ENCODE results near the gene PTMS.

PTMS gene

GRCh38 chr12:6775185-6776174 is 9.3 kb downstream of the PTMS start:
- peak; percentile 62 for FAIRE-seq
- no peak for TF ChIP-seq PAX5 (IDR thresholded peaks at IDR 0.05; ENCODE audit: insufficient read depth, low read length, severe bottlenecking)

DNA sequence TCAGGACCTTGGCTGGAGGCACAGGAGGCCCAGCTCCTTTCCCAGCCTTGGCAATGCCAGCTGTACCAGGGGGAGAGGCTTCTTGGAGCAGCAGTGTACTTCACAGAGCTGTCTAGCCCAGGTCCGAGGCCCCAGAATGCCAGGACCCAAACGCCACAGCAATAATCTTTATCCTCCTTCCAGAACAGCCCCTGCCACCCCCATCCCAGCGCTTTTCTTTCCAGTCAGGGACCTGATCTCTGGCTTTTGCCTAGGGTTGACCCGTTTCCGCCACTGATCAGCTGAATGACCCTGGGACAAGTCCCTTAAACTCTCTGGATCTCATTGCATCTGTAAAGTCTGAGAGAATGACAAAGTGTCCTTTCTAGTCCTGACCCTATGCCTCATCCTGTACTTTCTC is 11.2 kb downstream of the PTMS start:
- DNase-seq (ENCODE audit: insufficient read length, low spot score) (no peak), FAIRE-seq (peak; percentile 9)
- no peak for TF ChIP-seq SPI1 (IDR thresholded peaks at IDR 0.05; ENCODE audit: low read depth, low read length)
- TF ChIP-seq TAF1 (IDR thresholded peaks at IDR 0.05; ENCODE audit: low read depth, low read length): no peak
- TF ChIP-seq POLR2AphosphoS5 (IDR thresholded peaks at IDR 0.05; ENCODE audit: low read depth, low read length): no peak
- TF ChIP-seq POU2F2 (IDR thresholded peaks at IDR 0.05; ENCODE audit: low read depth, low read length): no peak
- TF ChIP-seq PAX5 (IDR thresholded peaks at IDR 0.05; ENCODE audit: insufficient read depth, low read length, severe bottlenecking): no peak

More at GRCh38 chr12:6775185-6776174, 9.3 kb downstream of the PTMS start:
- no peak for DNase-seq (ENCODE audit: insufficient read length, low spot score)

GRCh38 chr12:6778217-6778573 is 12.0 kb downstream of the PTMS start:
- FAIRE-seq: no peak
- no peak for TF ChIP-seq POU2F2 (IDR thresholded peaks at IDR 0.05; ENCODE audit: low read depth, low read length)
- DNase-seq (ENCODE audit: insufficient read length, low spot score): no peak

DNA sequence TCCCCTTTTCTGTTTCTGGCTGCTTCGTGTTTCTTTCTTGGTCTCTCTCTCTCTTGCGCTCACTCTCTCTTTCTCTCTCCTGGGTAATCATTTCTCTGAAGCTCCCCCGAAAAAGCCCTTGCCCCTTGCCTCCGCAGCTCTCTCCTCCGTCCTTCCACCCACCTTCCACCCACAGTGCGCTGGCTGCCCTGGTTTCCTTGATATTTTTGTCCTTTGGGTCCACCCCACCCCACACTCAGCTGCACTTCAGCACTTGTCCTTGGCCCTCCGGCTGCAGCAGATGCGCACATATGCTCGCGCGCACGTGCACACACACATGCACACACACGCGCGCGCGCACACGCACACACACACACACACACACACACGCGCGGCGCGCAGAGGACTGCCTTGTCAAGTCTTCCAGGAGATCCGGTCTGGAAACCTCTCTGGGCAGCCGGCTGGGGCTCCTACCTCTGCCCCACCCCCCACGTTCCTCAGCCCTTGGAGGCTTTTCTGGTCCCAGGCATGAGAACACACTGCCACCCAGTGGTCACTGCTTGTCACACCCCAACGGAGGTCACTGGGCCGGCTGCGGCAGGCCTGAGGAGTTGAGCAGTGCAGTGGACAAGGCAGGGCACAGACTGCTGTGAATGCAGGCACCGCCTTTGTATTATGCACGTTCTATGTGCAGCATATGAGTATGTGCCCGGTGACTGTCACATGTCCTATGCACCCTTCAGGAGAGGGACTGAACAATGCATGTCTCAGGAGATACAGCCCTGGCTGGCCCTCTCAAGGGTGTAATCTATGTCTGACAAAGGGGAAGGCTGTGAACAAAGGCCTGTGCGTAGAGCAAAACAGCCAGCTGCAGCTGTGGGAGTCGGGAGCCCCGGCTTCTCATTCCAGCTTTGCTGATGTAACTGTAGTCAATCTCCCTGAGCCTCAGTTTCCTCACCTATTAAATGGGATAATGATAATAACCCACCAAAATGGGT is 12.7 kb downstream of the PTMS start:
- FAIRE-seq: peak; percentile 100
- TF ChIP-seq SPI1 (IDR thresholded peaks at IDR 0.05; ENCODE audit: low read depth, low read length) (no peak), TAF1 (IDR thresholded peaks at IDR 0.05; ENCODE audit: low read depth, low read length) (no peak), POLR2AphosphoS5 (IDR thresholded peaks at IDR 0.05; ENCODE audit: low read depth, low read length) (no peak), POLR2A (IDR thresholded peaks at IDR 0.05; ENCODE audit: low read depth, low read length) (no peak), PAX5 (IDR thresholded peaks at IDR 0.05; ENCODE audit: insufficient read depth, low read length, severe bottlenecking) (no peak), POU2F2 (IDR thresholded peaks at IDR 0.05; ENCODE audit: low read depth, low read length) (no peak)
- DNase-seq (ENCODE audit: insufficient read length, low spot score): no peak

DNA sequence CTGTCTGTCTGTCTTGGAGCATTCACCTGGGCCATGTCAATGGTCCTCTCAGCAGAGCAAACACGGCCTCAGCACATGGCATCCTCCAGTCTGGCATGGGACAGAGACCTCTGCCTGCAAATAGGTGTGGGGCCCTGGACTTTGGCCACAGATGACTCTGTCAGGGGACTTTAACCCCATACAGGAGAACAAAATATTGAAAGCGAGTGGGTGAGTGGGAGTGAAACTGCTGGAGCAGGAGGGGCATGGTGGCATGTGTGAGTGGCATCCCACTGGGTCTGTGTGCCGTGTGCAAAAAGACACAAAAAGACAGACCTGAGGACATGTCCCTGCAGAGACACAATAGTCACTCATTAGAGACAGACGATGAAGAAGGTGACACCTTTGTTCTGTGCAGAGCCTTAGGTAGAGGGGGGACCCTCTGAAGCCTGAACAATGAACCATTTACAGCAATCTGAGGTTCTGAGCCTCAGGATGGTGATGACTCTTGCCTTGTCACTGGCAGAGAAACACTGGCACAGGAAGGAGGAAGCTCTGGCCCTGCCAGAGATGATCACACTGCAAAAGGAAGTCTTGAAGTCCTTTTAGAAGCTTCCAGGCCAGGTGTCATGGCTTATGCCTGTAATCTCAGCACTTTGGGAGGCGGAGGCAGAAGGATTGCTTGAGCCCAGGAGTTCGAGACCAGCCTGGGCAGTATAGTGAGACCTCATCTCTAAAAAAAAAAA is 13.7 kb downstream of the PTMS start:
- DNase-seq (ENCODE audit: insufficient read length, low spot score) (no peak), FAIRE-seq (no peak)
- TF ChIP-seq SPI1 (IDR thresholded peaks at IDR 0.05; ENCODE audit: low read depth, low read length) (no peak), TAF1 (IDR thresholded peaks at IDR 0.05; ENCODE audit: low read depth, low read length) (no peak), POLR2AphosphoS5 (IDR thresholded peaks at IDR 0.05; ENCODE audit: low read depth, low read length) (no peak), POLR2A (IDR thresholded peaks at IDR 0.05; ENCODE audit: low read depth, low read length) (no peak), POU2F2 (IDR thresholded peaks at IDR 0.05; ENCODE audit: low read depth, low read length) (no peak), PAX5 (IDR thresholded peaks at IDR 0.05; ENCODE audit: insufficient read depth, low read length, severe bottlenecking) (no peak)

- DNase-seq (ENCODE audit: insufficient read length, low spot score): no peak
- no peak for TF ChIP-seq TAF1 (IDR thresholded peaks at IDR 0.05; ENCODE audit: low read depth, low read length)
- TF ChIP-seq PAX5 (IDR thresholded peaks at IDR 0.05; ENCODE audit: insufficient read depth, low read length, severe bottlenecking): no peak
- no peak for TF ChIP-seq POU2F2 (IDR thresholded peaks at IDR 0.05; ENCODE audit: low read depth, low read length)
- no peak for TF ChIP-seq POLR2AphosphoS5 (IDR thresholded peaks at IDR 0.05; ENCODE audit: low read depth, low read length)
- peak; percentile 28 for FAIRE-seq
Measured at GRCh38 chr12:6780573-6780972, 14.4 kb downstream of the PTMS start.

GRCh38 chr12:6782119-6782518 is 16.0 kb downstream of the PTMS start:
- no peak for DNase-seq (ENCODE audit: insufficient read length, low spot score)
- no peak for FAIRE-seq

GRCh38 chr12:6782850-6783566 is 16.8 kb downstream of the PTMS start:
- FAIRE-seq: no peak
- TF ChIP-seq POLR2A (IDR thresholded peaks at IDR 0.05; ENCODE audit: low read depth, low read length): no peak
- no peak for TF ChIP-seq SPI1 (IDR thresholded peaks at IDR 0.05; ENCODE audit: low read depth, low read length)

More at GRCh38 chr12:6782119-6782518, 16.0 kb downstream of the PTMS start:
- TF ChIP-seq SPI1 (IDR thresholded peaks at IDR 0.05; ENCODE audit: low read depth, low read length) (no peak), PAX5 (IDR thresholded peaks at IDR 0.05; ENCODE audit: insufficient read depth, low read length, severe bottlenecking) (no peak), POU2F2 (IDR thresholded peaks at IDR 0.05; ENCODE audit: low read depth, low read length) (no peak), TAF1 (IDR thresholded peaks at IDR 0.05; ENCODE audit: low read depth, low read length) (no peak), POLR2A (IDR thresholded peaks at IDR 0.05; ENCODE audit: low read depth, low read length) (no peak), POLR2AphosphoS5 (IDR thresholded peaks at IDR 0.05; ENCODE audit: low read depth, low read length) (no peak)

GRCh38 chr12:6783828-6784227 is 17.7 kb downstream of the PTMS start:
- FAIRE-seq: no peak
- no peak for TF ChIP-seq POLR2AphosphoS5 (IDR thresholded peaks at IDR 0.05; ENCODE audit: low read depth, low read length)
- no peak for TF ChIP-seq POLR2A (IDR thresholded peaks at IDR 0.05; ENCODE audit: low read depth, low read length)
- no peak for TF ChIP-seq SPI1 (IDR thresholded peaks at IDR 0.05; ENCODE audit: low read depth, low read length)
- no peak for DNase-seq (ENCODE audit: insufficient read length, low spot score)

More at GRCh38 chr12:6782850-6783566, 16.8 kb downstream of the PTMS start:
- DNase-seq (ENCODE audit: insufficient read length, low spot score): no peak

Data from GM12891 (cell line).